Measurements from ENCODE around the gene U2AF2.

The U2AF2 gene

DNA sequence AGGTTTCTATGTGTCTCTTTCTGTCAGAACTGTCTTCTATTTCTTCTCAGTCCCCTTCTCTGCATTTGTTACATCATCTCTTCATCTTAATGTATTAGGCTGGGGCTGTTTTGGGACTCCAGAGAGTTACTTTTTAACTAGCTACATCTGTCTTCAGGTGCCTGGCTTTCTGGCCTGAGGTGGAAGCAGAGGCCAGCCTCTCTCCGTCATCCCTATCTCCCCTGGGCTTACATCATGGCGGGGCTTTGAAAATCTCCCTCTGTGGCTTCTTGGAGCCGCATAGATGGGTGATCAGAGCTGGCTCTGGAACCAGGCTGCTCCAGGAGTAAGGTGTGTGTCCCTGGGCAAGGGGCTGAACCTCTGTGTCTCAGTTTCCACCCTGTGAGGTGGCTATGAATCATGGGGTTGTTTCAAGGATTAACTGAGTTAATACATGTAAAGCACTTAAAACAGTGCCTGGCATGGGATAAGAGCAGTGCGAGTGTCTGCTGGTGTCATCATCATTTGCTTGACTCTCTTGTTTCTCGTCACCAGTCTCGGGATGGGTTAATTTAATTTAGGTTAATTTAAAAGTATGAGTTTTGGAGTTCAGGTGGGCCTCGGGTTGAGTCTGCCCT, 22.2 kb downstream of the U2AF2 start:
- TF ChIP-seq, protein P1, sequence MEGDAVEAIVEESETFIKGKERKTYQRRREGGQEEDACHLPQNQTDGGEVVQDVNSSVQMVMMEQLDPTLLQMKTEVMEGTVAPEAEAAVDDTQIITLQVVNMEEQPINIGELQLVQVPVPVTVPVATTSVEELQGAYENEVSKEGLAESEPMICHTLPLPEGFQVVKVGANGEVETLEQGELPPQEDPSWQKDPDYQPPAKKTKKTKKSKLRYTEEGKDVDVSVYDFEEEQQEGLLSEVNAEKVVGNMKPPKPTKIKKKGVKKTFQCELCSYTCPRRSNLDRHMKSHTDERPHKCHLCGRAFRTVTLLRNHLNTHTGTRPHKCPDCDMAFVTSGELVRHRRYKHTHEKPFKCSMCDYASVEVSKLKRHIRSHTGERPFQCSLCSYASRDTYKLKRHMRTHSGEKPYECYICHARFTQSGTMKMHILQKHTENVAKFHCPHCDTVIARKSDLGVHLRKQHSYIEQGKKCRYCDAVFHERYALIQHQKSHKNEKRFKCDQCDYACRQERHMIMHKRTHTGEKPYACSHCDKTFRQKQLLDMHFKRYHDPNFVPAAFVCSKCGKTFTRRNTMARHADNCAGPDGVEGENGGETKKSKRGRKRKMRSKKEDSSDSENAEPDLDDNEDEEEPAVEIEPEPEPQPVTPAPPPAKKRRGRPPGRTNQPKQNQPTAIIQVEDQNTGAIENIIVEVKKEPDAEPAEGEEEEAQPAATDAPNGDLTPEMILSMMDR (IDR thresholded peaks at IDR 0.05; ENCODE audit: poor library complexity, severe bottlenecking) = no peak
- Histone ChIP-seq H3K27me3 (ENCODE audit: insufficient read depth, poor library complexity, severe bottlenecking) (no peaks in the 10 kb centered on the region), H3K27ac (ENCODE audit: poor library complexity, severe bottlenecking) (no peak overlapping the region), H3K4me3 (ENCODE audit: severe bottlenecking) (no peak overlapping the region), H3K4me1 (ENCODE audit: insufficient read depth, poor library complexity, severe bottlenecking) (peaks cover 16% of the 10 kb centered on the region), H3K36me3 (ENCODE audit: low read depth) (peaks cover 83% of the 10 kb centered on the region), H3K9me3 (ENCODE audit: severe bottlenecking) (no peaks in the 10 kb centered on the region)
- DNase-seq (ENCODE audit: low spot score) = no peak
- no peak for ATAC-seq (ENCODE audit: low read depth)

- Histone ChIP-seq H3K27me3 (ENCODE audit: insufficient read depth, poor library complexity, severe bottlenecking) (no peaks in the 10 kb centered on the region), H3K4me1 (ENCODE audit: insufficient read depth, poor library complexity, severe bottlenecking) (peaks cover 16% of the 10 kb centered on the region), H3K9me3 (ENCODE audit: severe bottlenecking) (no peaks in the 10 kb centered on the region), H3K36me3 (ENCODE audit: low read depth) (peaks cover 83% of the 10 kb centered on the region), H3K4me3 (ENCODE audit: severe bottlenecking) (no peak overlapping the region), H3K27ac (ENCODE audit: poor library complexity, severe bottlenecking) (no peak overlapping the region)
- DNase-seq (ENCODE audit: low spot score) (no peak), ATAC-seq (ENCODE audit: low read depth) (no peak)
- TF ChIP-seq, protein P1 (IDR thresholded peaks at IDR 0.05; ENCODE audit: poor library complexity, severe bottlenecking) = no peak
Measured at GRCh38 chr19:55677572-55678028, 22.8 kb downstream of the U2AF2 start.

DNA sequence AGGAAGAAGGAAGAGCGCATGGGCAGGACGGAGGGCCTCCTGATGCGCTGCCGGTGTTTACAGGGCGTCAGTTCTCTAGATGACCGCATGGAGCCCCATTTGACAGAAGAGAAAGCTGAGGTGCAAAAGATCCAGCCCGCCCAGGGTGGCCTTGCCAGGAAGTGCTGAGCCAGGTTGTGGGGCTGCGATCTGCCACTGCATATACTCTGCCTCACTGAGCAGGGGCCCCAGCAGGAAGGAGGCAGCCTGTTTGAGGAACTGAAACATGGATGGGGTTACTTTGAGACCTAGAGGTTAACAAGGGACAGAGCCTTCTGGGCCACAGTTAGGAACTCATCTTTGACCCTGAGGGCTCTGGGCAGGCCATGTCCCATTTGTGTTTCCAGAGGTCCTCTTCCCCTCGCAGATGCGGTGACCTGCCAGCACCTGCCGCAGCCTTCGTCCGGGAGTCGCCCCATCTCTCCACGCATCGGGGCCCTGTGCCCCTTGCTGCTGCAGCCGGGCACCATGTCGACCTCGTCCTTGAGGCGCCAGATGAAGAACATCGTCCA, 23.4 kb downstream of the U2AF2 start:
- Histone ChIP-seq H3K27me3 (ENCODE audit: insufficient read depth, poor library complexity, severe bottlenecking) (no peaks in the 10 kb centered on the region), H3K9me3 (ENCODE audit: severe bottlenecking) (no peaks in the 10 kb centered on the region), H3K4me3 (ENCODE audit: severe bottlenecking) (no peak overlapping the region), H3K27ac (ENCODE audit: poor library complexity, severe bottlenecking) (no peak overlapping the region), H3K36me3 (ENCODE audit: low read depth) (peaks cover 80% of the 10 kb centered on the region), H3K4me1 (ENCODE audit: insufficient read depth, poor library complexity, severe bottlenecking) (peaks cover 16% of the 10 kb centered on the region)
- TF ChIP-seq, protein P1 (IDR thresholded peaks at IDR 0.05; ENCODE audit: poor library complexity, severe bottlenecking) = no peak
- DNase-seq (ENCODE audit: low spot score) (no peak), ATAC-seq (ENCODE audit: low read depth) (no peak)

GRCh38 chr19:55679343-55680257, 24.8 kb downstream of the U2AF2 start:
- ATAC-seq (ENCODE audit: low read depth) (peak; percentile 30; the same call in 2 of the 3 replicates), DNase-seq (ENCODE audit: low spot score) (no peak)
- Histone ChIP-seq H3K4me3 (ENCODE audit: severe bottlenecking) (no peak overlapping the region), H3K9me3 (ENCODE audit: severe bottlenecking) (no peaks in the 10 kb centered on the region), H3K36me3 (ENCODE audit: low read depth) (peaks cover 82% of the 10 kb centered on the region), H3K27me3 (ENCODE audit: insufficient read depth, poor library complexity, severe bottlenecking) (no peaks in the 10 kb centered on the region), H3K27ac (ENCODE audit: poor library complexity, severe bottlenecking) (no peak overlapping the region), H3K4me1 (ENCODE audit: insufficient read depth, poor library complexity, severe bottlenecking) (peaks cover 16% of the 10 kb centered on the region)
- TF ChIP-seq, protein P1 (IDR thresholded peaks at IDR 0.05; ENCODE audit: poor library complexity, severe bottlenecking) = no peak

All from RWPE2 (cell line).